Measurements from ENCODE around the gene ALOX5AP. TPM values are rescaled to one million over a fixed set of nuclear protein-coding genes. Genes with fewer than 3 reads are reported as not detected.

ALOX5AP gene
- total and polyA plus RNA-seq, 2 experiments from 2014 or later: 0.49 TPM; not detected in 1

- H3K4me3 ChIP-seq: no peak overlapping the region
- TF ChIP-seq EZH2phosphoT487 (IDR thresholded peaks at IDR 0.05; ENCODE audit: insufficient read depth, low read depth) (no peak), EZH2 (IDR thresholded peaks at IDR 0.05; ENCODE audit: insufficient read depth, poor library complexity, severe bottlenecking) (no peak)
- in situ Hi-C loops (cut with MboI): no loop called here
- H3K79me2 ChIP-seq (ENCODE audit: insufficient read depth): no peaks in the 10 kb centered on the region
- no peak overlapping the region for H2AFZ ChIP-seq
- no peaks in the 10 kb centered on the region for H3F3A ChIP-seq (ENCODE audit: insufficient read depth)
- no peak overlapping the region for H3K27ac ChIP-seq
- DNase-seq: no peak
- peaks cover 10% of the 10 kb centered on the region for H3K27me3 ChIP-seq (replicated peaks; ENCODE audit: insufficient read depth)
- H3K9ac ChIP-seq: no peak overlapping the region
- no peaks in the 10 kb centered on the region for H3K36me3 ChIP-seq (ENCODE audit: low read depth)
- 95 to 96% methylated on average over 8 of the region's 8 CpGs for WGBS, 2 experiments (ENCODE audit: low coverage in 1 of 2, low lambda C conversion rate in 2 of 2, missing lambda C conversion rate in 2 of 2)
- no peaks in the 10 kb centered on the region for H3K9me3 ChIP-seq (ENCODE audit: low read depth)
- no peaks in the 10 kb centered on the region for H3K4me1 ChIP-seq (ENCODE audit: insufficient read depth)
- H3K9me2 ChIP-seq (ENCODE audit: insufficient read depth): no peaks in the 10 kb centered on the region
- H3K4me2 ChIP-seq (ENCODE audit: unreplicated experiment): no peak overlapping the region
- H4K20me1 ChIP-seq (ENCODE audit: insufficient read depth): no peaks in the 10 kb centered on the region
Measured at GRCh38 chr13:30753030-30753616, 17.8 kb downstream of the ALOX5AP start.

GRCh38 chr13:30755678-30756077 lies 20.3 kb downstream of the ALOX5AP start:
- H4K20me1 ChIP-seq (ENCODE audit: insufficient read depth): no peaks in the 10 kb centered on the region
- H3K36me3 ChIP-seq (ENCODE audit: low read depth): no peaks in the 10 kb centered on the region
- no peak overlapping the region for H3K27ac ChIP-seq
- no peak overlapping the region for H3K4me2 ChIP-seq (ENCODE audit: unreplicated experiment)
- no peak for TF ChIP-seq EZH2phosphoT487 (IDR thresholded peaks at IDR 0.05; ENCODE audit: insufficient read depth, low read depth)
- TF ChIP-seq EZH2 (IDR thresholded peaks at IDR 0.05; ENCODE audit: insufficient read depth, poor library complexity, severe bottlenecking): no peak
- no peaks in the 10 kb centered on the region; the same call in 1 of the 2 replicates for H3K4me1 ChIP-seq (ENCODE audit: insufficient read depth)
- H3K9me3 ChIP-seq (ENCODE audit: low read depth): no peaks in the 10 kb centered on the region
- H3K27me3 ChIP-seq (replicated peaks; ENCODE audit: insufficient read depth): peaks cover 10% of the 10 kb centered on the region
- H3K79me2 ChIP-seq (ENCODE audit: insufficient read depth): no peaks in the 10 kb centered on the region
- in situ Hi-C loops (cut with MboI): no loop called here
- no peaks in the 10 kb centered on the region for H3K9me2 ChIP-seq (ENCODE audit: insufficient read depth)
- no peak overlapping the region for H3K4me3 ChIP-seq
- DNase-seq: no peak
- H3F3A ChIP-seq (ENCODE audit: insufficient read depth): no peaks in the 10 kb centered on the region
- no peak overlapping the region for H3K9ac ChIP-seq
- 88 to 90% methylated on average over 12 of the region's 12 CpGs for WGBS, 2 experiments (ENCODE audit: low coverage in 1 of 2, low lambda C conversion rate in 2 of 2, missing lambda C conversion rate in 2 of 2)
- no peak overlapping the region for H2AFZ ChIP-seq

GRCh38 chr13:30757026-30757742 lies 21.8 kb downstream of the ALOX5AP start:
- no peaks in the 10 kb centered on the region for H3K79me2 ChIP-seq (ENCODE audit: insufficient read depth)
- H2AFZ ChIP-seq: no peak overlapping the region
- no peak overlapping the region for H3K27ac ChIP-seq
- no peak for DNase-seq
- no peaks in the 10 kb centered on the region for H3K9me3 ChIP-seq (ENCODE audit: low read depth)
- no peaks in the 10 kb centered on the region for H3K36me3 ChIP-seq (ENCODE audit: low read depth)
- no peaks in the 10 kb centered on the region for H3K9me2 ChIP-seq (ENCODE audit: insufficient read depth)
- no peak overlapping the region for H3K4me2 ChIP-seq (ENCODE audit: unreplicated experiment)
- in situ Hi-C loops (cut with MboI): no loop called here
- 85 to 87% methylated on average over 9 of the region's 9 CpGs for WGBS, 2 experiments (ENCODE audit: low coverage in 1 of 2, low lambda C conversion rate in 2 of 2, missing lambda C conversion rate in 2 of 2)
- H3F3A ChIP-seq (ENCODE audit: insufficient read depth): no peaks in the 10 kb centered on the region
- H3K4me3 ChIP-seq: no peak overlapping the region
- no peak overlapping the region for H3K9ac ChIP-seq
- no peaks in the 10 kb centered on the region for H4K20me1 ChIP-seq (ENCODE audit: insufficient read depth)
- H3K4me1 ChIP-seq (ENCODE audit: insufficient read depth): no peaks in the 10 kb centered on the region; the same call in 1 of the 2 replicates
- peaks cover 10% of the 10 kb centered on the region for H3K27me3 ChIP-seq (replicated peaks; ENCODE audit: insufficient read depth)
- TF ChIP-seq EZH2 (IDR thresholded peaks at IDR 0.05; ENCODE audit: insufficient read depth, poor library complexity, severe bottlenecking) (no peak), EZH2phosphoT487 (IDR thresholded peaks at IDR 0.05; ENCODE audit: insufficient read depth, low read depth) (no peak)

GRCh38 chr13:30759748-30760147 lies 24.4 kb downstream of the ALOX5AP start:
- no peak overlapping the region for H3K27ac ChIP-seq
- no peak overlapping the region for H3K4me3 ChIP-seq
- H3K9me3 ChIP-seq (ENCODE audit: low read depth): no peaks in the 10 kb centered on the region
- peak; percentile 34 for DNase-seq
- no peaks in the 10 kb centered on the region for H4K20me1 ChIP-seq (ENCODE audit: insufficient read depth)
- 87 to 97% methylated on average over 3 of the region's 3 CpGs for WGBS, 2 experiments (ENCODE audit: low coverage in 1 of 2, low lambda C conversion rate in 2 of 2, missing lambda C conversion rate in 2 of 2)
- H3K9me2 ChIP-seq (ENCODE audit: insufficient read depth): no peaks in the 10 kb centered on the region
- H3K4me1 ChIP-seq (ENCODE audit: insufficient read depth): no peaks in the 10 kb centered on the region; the same call in 1 of the 2 replicates
- H2AFZ ChIP-seq: no peak overlapping the region
- in situ Hi-C loops (cut with MboI): no loop called here
- TF ChIP-seq EZH2 (IDR thresholded peaks at IDR 0.05; ENCODE audit: insufficient read depth, poor library complexity, severe bottlenecking) (no peak), EZH2phosphoT487 (IDR thresholded peaks at IDR 0.05; ENCODE audit: insufficient read depth, low read depth) (no peak)
- H3K79me2 ChIP-seq (ENCODE audit: insufficient read depth): no peaks in the 10 kb centered on the region
- H3K9ac ChIP-seq: no peak overlapping the region
- no peaks in the 10 kb centered on the region for H3F3A ChIP-seq (ENCODE audit: insufficient read depth)
- H3K4me2 ChIP-seq (ENCODE audit: unreplicated experiment): no peak overlapping the region
- no peaks in the 10 kb centered on the region for H3K36me3 ChIP-seq (ENCODE audit: low read depth)
- H3K27me3 ChIP-seq (replicated peaks; ENCODE audit: insufficient read depth): peaks cover 10% of the 10 kb centered on the region

Data from GM23248 (cell line).